MCF 10A (cell line): ENCODE measurements around the gene TMEM129. TPM values are rescaled to one million over a fixed set of nuclear protein-coding genes. Genes with fewer than 3 reads are reported as not detected.

Experiments
- BruUV-seq: library from RNA; stranded (reverse); fragments of 400-500 nt; replicated peaks from 2 replicates; lab custom pipeline; 2021; lab: Mats Ljungman, UMichigan
- CTCF ChIA-PET: fragments of 300-600 bp; sonication (Branson Sonifier 250); formaldehyde crosslinking; extraction: SDS; loops from one replicate; lab custom pipeline; 2021; ENCODE audit warnings: antibody characterized with exemption, inconsistent platforms; lab: Yijun Ruan, JAX
- POLR2A ChIA-PET: fragments of 300-600, 350-650 bp; sonication (Branson Sonifier 250); formaldehyde crosslinking; extraction: SDS; loops from one replicate; lab custom pipeline; 2020; ENCODE audit warnings: antibody characterized with exemption, inconsistent platforms; lab: Yijun Ruan, JAX
- DNase-seq: peaks from one replicate; pipeline ENCODE4 v3.0.0-alpha.2; 2018; ENCODE audit not compliant: unreplicated experiment
- H3K27ac Mint-ChIP-seq: one replicate; pipeline ENCODE4 v1.8.0; 2022; ENCODE audit warnings: mild to moderate bottlenecking, low read depth, mixed read lengths; ENCODE audit not compliant: unreplicated experiment
- H3K27me3 Mint-ChIP-seq: one replicate; pipeline ENCODE4 v1.8.0; 2022; ENCODE audit warnings: mixed read lengths; ENCODE audit not compliant: insufficient read depth, unreplicated experiment
- H3K36me3 Mint-ChIP-seq: one replicate; pipeline ENCODE4 v1.8.0; 2022; ENCODE audit warnings: mild to moderate bottlenecking, moderate library complexity, mixed read lengths; ENCODE audit not compliant: insufficient read depth, unreplicated experiment
- H3K4me1 Mint-ChIP-seq: one replicate; pipeline ENCODE4 v1.8.0; 2022; ENCODE audit warnings: mixed read lengths; ENCODE audit not compliant: insufficient read depth, unreplicated experiment
- H3K4me3 Mint-ChIP-seq: one replicate; pipeline ENCODE4 v1.8.0; 2022; ENCODE audit warnings: mild to moderate bottlenecking, moderate library complexity, mixed read lengths; ENCODE audit not compliant: unreplicated experiment
- H3K9me3 Mint-ChIP-seq: one replicate; pipeline ENCODE4 v1.8.0; 2022; ENCODE audit warnings: mixed read lengths; ENCODE audit not compliant: unreplicated experiment
- CTCF ChIP-seq: fragments of 200-600 bp; IDR thresholded peaks from one replicate; pipeline ENCODE4 v1.8.0; 2022; ENCODE audit warnings: antibody characterized with exemption, mild to moderate bottlenecking; ENCODE audit not compliant: unreplicated experiment
- intact Hi-C: fragments of 100-400 bp; cut with micrococcal nuclease; formaldehyde crosslinking; loops from 2 replicates; pipeline ENCODE4 v1.14.1; 2022
- total RNA-seq: library from RNA; stranded (reverse); gene quantifications from 2 replicates; pipeline ENCODE4 v1.2.3, GENCODE V29; 2022

TMEM129 gene
- total RNA-seq, 1 experiment from 2014 or later: 38.3 TPM

DNA sequence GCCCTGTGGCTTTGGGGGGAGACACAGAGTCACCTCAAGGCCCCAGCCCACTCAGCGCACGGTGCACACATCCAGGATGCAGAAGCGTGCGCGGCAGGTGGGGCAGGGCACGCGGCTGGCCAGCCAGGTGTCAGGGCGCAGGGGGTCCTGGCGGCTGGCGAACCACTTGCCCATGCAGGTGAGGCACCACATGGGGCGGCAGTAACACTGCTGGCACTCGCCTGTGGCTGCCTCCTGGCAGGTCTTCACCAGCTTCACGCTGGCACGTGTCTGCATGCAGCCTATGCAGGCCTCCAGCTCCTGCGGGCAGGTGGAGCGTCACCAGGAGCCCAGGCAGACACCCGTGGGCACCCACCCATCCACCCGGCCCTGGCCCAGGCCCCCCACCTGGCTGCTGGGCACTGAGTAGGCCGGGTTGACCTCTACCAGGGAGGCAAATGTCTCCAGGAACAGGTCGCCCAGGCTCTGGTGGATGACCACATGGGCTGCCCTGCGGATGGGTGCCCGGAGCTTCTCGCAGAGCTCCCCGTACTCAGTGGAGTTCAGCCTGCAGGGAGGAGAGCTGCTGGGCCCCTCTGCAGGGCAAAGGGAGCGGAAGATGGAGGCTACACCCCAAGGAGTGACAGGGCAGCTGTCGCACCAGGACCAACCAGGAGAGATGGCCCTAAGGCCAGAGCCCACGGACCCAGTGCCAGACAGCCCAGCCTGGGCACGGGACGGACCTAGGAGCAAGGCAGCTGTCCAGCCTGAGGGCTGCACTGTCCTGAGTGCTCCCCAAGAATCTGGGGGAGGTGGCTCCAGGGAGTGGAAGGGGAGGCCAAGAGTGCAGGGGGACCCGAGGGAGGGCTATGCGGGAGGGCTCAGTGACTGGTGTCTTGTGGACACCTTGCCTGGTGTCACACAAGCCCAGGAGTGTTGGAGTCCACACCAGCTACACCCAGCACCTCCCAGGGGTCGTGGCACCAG lies 3.7 kb downstream of the TMEM129 start:
- Mint-ChIP-seq H3K4me3 (peak overlapping the region; percentile 29), H3K4me1 (peaks cover 7% of the 10 kb centered on the region), H3K27ac (no peak overlapping the region), H3K36me3 (peaks cover 10% of the 10 kb centered on the region), H3K9me3 (no peaks in the 10 kb centered on the region), H3K27me3 (no peaks in the 10 kb centered on the region)
- intact Hi-C loops: no loop called here
- POLR2A ChIA-PET: interaction anchor here (0.9 kb wide), 1 partner anchor 10 kb away, joined by 3 read pairs; no protein-coding TSS in a partner anchor
- BruUV-seq: no TSS peak
- no peak for TF ChIP-seq CTCF
- no peak for DNase-seq
- CTCF ChIA-PET: interaction anchor here (1.6 kb wide), 1 partner anchor 25 kb away, joined by 3 read pairs; no protein-coding TSS in a partner anchor

GRCh38 chr4:1716065-1716945 lies 4.8 kb downstream of the TMEM129 start:
- Mint-ChIP-seq H3K9me3 (no peaks in the 10 kb centered on the region), H3K27me3 (no peaks in the 10 kb centered on the region), H3K4me3 (no peak overlapping the region), H3K27ac (no peak overlapping the region), H3K36me3 (peaks cover 10% of the 10 kb centered on the region), H3K4me1 (no peaks in the 10 kb centered on the region)
- BruUV-seq: TSS peak; percentile 8
- ChIA-PET CTCF (no interaction called here), POLR2A (interaction anchor here (0.9 kb wide), 1 partner anchor 11 kb away, joined by 3 read pairs; no protein-coding TSS in a partner anchor)
- no peak for DNase-seq
- TF ChIP-seq CTCF: no peak
- intact Hi-C loops: no loop called here

DNA sequence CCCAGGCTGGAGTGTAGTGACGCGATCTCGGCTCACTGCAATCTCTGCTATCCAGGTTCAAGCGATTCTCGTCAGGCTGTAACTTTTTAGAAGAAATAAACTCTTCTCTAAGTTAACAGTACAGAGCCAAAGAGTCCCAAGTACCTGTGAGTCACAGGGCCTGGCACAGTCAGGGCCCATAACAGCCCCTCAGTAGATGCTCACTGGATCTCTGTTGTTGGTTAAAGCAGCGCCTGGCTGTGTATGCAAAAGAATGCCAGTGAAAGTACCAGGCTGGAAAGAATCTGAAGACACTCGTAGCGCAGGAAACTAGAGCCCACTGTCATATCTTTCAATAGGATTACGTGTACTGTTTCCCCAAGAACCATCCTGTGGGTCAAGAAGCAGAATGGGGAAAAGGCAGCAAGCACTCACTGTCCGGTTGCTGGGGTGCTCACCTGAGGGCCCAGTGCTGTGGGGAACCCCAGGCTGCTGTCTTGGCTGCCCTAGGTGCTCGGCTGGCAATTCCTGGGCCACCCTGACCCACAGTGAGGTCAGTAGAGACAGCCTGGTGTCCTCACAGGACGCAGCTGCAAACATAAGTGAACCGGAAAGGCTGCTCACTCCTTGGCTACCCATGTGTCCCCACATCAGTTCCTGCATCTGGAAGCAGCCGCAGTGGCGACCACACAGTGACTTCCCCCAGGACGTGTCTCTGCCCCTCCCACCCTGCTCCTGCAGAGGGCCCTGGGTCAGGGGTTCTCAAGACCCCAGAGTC lies 5.9 kb downstream of the TMEM129 start:
- Mint-ChIP-seq H3K27me3 (no peaks in the 10 kb centered on the region), H3K36me3 (peaks cover 13% of the 10 kb centered on the region), H3K4me3 (no peak overlapping the region), H3K27ac (no peak overlapping the region), H3K9me3 (no peaks in the 10 kb centered on the region), H3K4me1 (peaks cover 3% of the 10 kb centered on the region)
- no TSS peak for BruUV-seq
- intact Hi-C loops: no loop called here
- ChIA-PET POLR2A (interaction anchor here (1.0 kb wide), 1 partner anchor 156 kb away, joined by 3 read pairs; the partner anchor contains the start of gene NSD2), CTCF (interaction anchor here (0.6 kb wide), 1 partner anchor 11 kb away, joined by 3 read pairs; no protein-coding TSS in a partner anchor)
- no peak for DNase-seq
- TF ChIP-seq CTCF: no peak
